Body of pancreas (tissue), 4 donors: Measurements from ENCODE around the gene RHOBTB1.

Source experiments
- POLR2A ChIP-seq, 3 donors: fragments of 450-650 bp; IDR thresholded peaks; one replicate each; pipeline ENCODE4 v1.6.1; 2016; ENCODE audit warnings: antibody characterized with exemption in 3 of 3, mild to moderate bottlenecking in 2 of 3
- TF ChIP-seq, protein P1 (sequence below), 7 experiments: fragments of 450-650 bp in 4 of 7; fragments of 200-600 bp in 3 of 7; sonication (generic) in 3 of 7; IDR thresholded peaks; one replicate each; pipeline ENCODE4 v1.5.1; 2016 to 2019; ENCODE audit warnings: antibody characterized with exemption in 7 of 7

DNA sequence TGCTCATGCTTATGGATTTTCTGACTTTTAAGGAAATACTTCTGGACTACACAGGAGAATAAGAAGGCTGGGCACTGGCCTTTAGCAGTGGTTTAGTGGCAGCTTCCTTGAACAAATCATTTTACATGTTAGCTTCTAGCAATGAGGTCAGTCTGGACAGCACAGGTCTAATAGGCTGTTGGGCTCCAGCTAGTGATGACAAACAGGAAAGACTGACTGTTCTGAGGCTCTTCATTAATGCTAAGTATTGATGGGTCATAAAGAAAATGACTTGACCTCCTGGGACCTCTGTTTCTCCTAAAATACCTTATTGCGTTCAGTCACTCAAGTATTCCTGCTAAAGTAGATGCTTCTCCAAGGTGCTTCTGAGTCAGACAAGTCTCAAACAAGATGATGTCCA lies 4.9 kb upstream of the RHOBTB1 start:
- TF ChIP-seq, protein P1, sequence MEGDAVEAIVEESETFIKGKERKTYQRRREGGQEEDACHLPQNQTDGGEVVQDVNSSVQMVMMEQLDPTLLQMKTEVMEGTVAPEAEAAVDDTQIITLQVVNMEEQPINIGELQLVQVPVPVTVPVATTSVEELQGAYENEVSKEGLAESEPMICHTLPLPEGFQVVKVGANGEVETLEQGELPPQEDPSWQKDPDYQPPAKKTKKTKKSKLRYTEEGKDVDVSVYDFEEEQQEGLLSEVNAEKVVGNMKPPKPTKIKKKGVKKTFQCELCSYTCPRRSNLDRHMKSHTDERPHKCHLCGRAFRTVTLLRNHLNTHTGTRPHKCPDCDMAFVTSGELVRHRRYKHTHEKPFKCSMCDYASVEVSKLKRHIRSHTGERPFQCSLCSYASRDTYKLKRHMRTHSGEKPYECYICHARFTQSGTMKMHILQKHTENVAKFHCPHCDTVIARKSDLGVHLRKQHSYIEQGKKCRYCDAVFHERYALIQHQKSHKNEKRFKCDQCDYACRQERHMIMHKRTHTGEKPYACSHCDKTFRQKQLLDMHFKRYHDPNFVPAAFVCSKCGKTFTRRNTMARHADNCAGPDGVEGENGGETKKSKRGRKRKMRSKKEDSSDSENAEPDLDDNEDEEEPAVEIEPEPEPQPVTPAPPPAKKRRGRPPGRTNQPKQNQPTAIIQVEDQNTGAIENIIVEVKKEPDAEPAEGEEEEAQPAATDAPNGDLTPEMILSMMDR (IDR thresholded peaks at IDR 0.05), result no peak
- no peak for TF ChIP-seq POLR2A (IDR thresholded peaks at IDR 0.05)
